Measurements from ENCODE around the gene NRIP2. TPM values are rescaled to one million over a fixed set of nuclear protein-coding genes. Genes with fewer than 3 reads are reported as not detected.

The NRIP2 gene
- total RNA-seq, 4 donors from 2014 or later, result 0.83 to 9.7 (median 2.9) TPM

DNA sequence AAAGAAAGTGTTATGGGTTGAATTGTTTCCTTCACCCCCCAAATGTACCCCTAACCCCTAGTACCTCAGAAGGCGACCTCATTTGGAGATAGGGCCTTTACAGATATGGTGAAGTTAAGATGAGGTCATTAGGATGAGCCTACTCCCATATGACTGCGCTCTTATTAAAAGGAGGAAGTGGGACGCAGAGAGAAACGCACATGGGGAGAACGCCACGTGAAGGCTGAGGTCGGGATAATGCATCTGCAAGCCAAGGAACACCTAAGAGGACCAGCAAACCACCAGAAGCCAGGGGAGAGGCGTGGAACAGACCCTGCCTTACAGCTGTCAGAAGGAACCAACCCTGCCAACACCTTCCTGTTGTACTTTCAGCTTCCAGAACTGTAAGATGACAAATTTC is 1.7 kb upstream of the NRIP2 start:
- DNase-seq (ENCODE audit: extremely low spot score), result no peak
- H3K27ac ChIP-seq (replicated peaks in 1 of 4), result no peak overlapping the region
- peaks cover 0 to 24% (median 0%) of the 10 kb centered on the region in 4 donors for H3K27me3 ChIP-seq
- H3K4me3 ChIP-seq, result no peak overlapping the region
- TF ChIP-seq EP300 (IDR thresholded peaks at IDR 0.05) (no peak), POLR2A (IDR thresholded peaks at IDR 0.05; ENCODE audit: low read depth) (no peak), POLR2AphosphoS5 (IDR thresholded peaks at IDR 0.05) (no peak)
- TF ChIP-seq, protein P1, sequence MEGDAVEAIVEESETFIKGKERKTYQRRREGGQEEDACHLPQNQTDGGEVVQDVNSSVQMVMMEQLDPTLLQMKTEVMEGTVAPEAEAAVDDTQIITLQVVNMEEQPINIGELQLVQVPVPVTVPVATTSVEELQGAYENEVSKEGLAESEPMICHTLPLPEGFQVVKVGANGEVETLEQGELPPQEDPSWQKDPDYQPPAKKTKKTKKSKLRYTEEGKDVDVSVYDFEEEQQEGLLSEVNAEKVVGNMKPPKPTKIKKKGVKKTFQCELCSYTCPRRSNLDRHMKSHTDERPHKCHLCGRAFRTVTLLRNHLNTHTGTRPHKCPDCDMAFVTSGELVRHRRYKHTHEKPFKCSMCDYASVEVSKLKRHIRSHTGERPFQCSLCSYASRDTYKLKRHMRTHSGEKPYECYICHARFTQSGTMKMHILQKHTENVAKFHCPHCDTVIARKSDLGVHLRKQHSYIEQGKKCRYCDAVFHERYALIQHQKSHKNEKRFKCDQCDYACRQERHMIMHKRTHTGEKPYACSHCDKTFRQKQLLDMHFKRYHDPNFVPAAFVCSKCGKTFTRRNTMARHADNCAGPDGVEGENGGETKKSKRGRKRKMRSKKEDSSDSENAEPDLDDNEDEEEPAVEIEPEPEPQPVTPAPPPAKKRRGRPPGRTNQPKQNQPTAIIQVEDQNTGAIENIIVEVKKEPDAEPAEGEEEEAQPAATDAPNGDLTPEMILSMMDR (IDR thresholded peaks at IDR 0.05), result no peak
- H3K4me1 ChIP-seq, result peaks cover 5 to 24% (median 17%) of the 10 kb centered on the region in 4 donors
- 81% methylated on average over 8 of the region's 8 CpGs for WGBS
- intact Hi-C loops (cut with DNase I), result no loop called here
- H3K36me3 ChIP-seq, result peaks cover 0 to 20% (median 4%) of the 10 kb centered on the region in 4 donors
- H3K9me3 ChIP-seq, result no peaks in the 10 kb centered on the region

DNA sequence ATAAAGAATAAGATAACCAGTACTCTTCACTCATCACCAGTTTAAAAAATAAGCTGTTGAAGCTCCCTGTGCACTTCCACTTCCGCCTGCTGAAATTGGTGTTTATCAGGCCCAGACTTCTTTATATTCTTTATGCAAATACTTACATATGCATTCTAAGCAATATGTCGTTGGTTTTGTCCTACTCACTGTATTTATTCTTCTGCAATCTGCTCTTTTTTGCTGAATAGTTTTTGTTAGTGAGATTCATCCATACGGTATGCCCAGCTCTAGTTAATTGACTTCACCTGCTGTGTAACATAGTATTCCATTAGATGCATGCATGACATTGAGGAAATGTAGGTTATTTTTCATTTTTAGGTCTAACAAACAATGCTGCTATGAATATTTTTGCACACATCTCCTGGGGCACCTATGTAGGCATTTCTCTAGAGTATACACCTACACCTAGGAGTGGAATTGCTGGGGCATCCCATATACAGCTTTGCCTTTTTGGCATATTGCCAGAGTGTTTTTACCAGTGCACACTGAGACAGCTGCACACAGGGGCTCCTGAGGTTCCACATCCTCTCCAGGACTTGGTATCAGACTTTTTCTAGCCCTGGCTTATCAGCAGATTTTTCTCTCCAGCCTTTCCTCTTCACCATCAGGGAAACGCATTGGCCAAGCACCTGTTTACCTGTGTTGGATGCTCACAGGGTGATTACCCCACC is 1.0 kb upstream of the NRIP2 start:
- Histone ChIP-seq H3K9me3 (no peaks in the 10 kb centered on the region), H3K27ac (replicated peaks in 1 of 4) (no peak overlapping the region), H3K27me3 (peaks cover 0 to 24% (median 0%) of the 10 kb centered on the region in 4 donors), H3K4me1 (peaks cover 5 to 24% (median 17%) of the 10 kb centered on the region in 4 donors), H3K4me3 (no peak overlapping the region), H3K36me3 (peaks cover 0 to 18% (median 8%) of the 10 kb centered on the region in 4 donors)
- 76% methylated on average over 4 of the region's 4 CpGs for WGBS
- no peak for DNase-seq (ENCODE audit: extremely low spot score)
- intact Hi-C loops (cut with DNase I), result no loop called here
- TF ChIP-seq POLR2AphosphoS5 (IDR thresholded peaks at IDR 0.05) (no peak), POLR2A (IDR thresholded peaks at IDR 0.05; ENCODE audit: low read depth) (no peak), EP300 (IDR thresholded peaks at IDR 0.05) (no peak)
- TF ChIP-seq, protein P1 (IDR thresholded peaks at IDR 0.05), result no peak

DNA sequence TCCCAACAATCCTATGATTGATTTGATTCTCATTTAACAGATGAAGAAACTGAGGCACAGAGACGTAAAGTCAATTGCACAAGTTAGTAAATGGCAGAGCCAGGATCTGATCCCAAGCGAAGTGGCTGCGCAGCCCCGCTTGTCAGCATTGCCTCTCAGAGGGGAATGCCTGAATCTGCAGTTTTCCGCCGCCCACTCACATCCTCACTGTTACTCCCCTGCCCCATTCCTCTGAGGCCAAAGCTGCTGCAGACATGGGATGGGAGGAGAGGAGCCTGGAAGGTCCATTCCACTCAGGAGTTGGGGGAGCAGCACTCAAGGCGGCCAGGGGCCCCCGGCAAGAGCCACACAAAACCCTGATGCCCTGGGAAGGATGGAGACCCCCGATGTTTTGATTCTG is 1.0 kb downstream of the NRIP2 start:
- Histone ChIP-seq H3K27ac (replicated peaks in 1 of 4) (no peak overlapping the region), H3K4me3 (peak overlapping the region; percentile 20 to 40 (median 36))
- no peak for DNase-seq (ENCODE audit: extremely low spot score)

DNA sequence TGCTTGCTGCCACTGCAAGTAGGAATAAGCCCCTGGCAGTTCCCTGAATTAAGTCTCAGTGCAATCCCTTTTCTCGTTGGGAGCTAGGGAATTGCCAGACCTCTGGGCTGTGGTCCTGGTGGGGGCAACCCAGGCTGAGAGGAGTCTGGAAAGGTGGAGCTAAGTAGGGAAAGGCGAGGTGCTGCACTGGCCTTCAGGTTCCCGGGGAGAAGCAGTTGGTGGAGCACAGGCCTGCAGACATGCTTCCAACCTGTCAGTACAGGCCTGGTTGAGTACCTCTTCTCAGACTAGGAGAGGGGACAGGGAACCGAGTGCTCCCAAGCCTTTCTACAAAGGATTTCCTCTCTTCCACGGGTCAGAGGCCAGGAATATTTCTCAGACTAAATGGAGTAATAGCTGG is 1.5 kb downstream of the NRIP2 start:
- no peak for TF ChIP-seq POLR2A (IDR thresholded peaks at IDR 0.05; ENCODE audit: low read depth)
- TF ChIP-seq POLR2AphosphoS5 (IDR thresholded peaks at IDR 0.05), result no peak
- no peak for TF ChIP-seq EP300 (IDR thresholded peaks at IDR 0.05)
- TF ChIP-seq, protein P1 (IDR thresholded peaks at IDR 0.05), result no peak
- Histone ChIP-seq H3K27ac (replicated peaks in 1 of 4) (peak overlapping the region in 1 of 4 donors; percentile 14), H3K36me3 (peaks cover 0 to 32% (median 25%) of the 10 kb centered on the region in 4 donors), H3K4me1 (peaks cover 5 to 24% (median 17%) of the 10 kb centered on the region in 4 donors), H3K9me3 (no peaks in the 10 kb centered on the region), H3K27me3 (peaks cover 0 to 24% (median 0%) of the 10 kb centered on the region in 4 donors), H3K4me3 (peak overlapping the region in 2 of 4 donors; percentile 38 to 40)
- intact Hi-C loops (cut with DNase I), result no loop called here
- DNase-seq (ENCODE audit: extremely low spot score), result no peak
- WGBS, result 54% methylated on average over 4 of the region's 5 CpGs

More for the DNA sequence above, 1.0 kb downstream of the NRIP2 start:
- intact Hi-C loops (cut with DNase I), result no loop called here
- Histone ChIP-seq H3K36me3 (peaks cover 0 to 32% (median 23%) of the 10 kb centered on the region in 4 donors), H3K9me3 (no peaks in the 10 kb centered on the region), H3K4me1 (peaks cover 5 to 24% (median 17%) of the 10 kb centered on the region in 4 donors), H3K27me3 (peaks cover 0 to 24% (median 0%) of the 10 kb centered on the region in 4 donors)
- 63% methylated on average over 9 of the region's 9 CpGs for WGBS
- TF ChIP-seq EP300 (IDR thresholded peaks at IDR 0.05) (no peak), POLR2A (IDR thresholded peaks at IDR 0.05; ENCODE audit: low read depth) (no peak), POLR2AphosphoS5 (IDR thresholded peaks at IDR 0.05) (no peak)
- TF ChIP-seq, protein P1 (IDR thresholded peaks at IDR 0.05), result no peak
